Erythroblast (primary cell): Measurements from ENCODE around the gene SRPK2.

Experiments
- GATA1 ChIP-seq: IDR thresholded peaks from 2 replicates; pipeline ENCODE4 v1.6.1; 2011; ENCODE audit warnings: low read depth, mild to moderate bottlenecking, control low read depth, low read length, moderate library complexity
- POLR2A ChIP-seq: IDR thresholded peaks from 2 replicates; pipeline ENCODE4 v1.6.1; 2011; ENCODE audit warnings: mild to moderate bottlenecking, low read length

GRCh38 chr7:105198223-105198622 is 190.5 kb downstream of the SRPK2 start:
- TF ChIP-seq POLR2A (no peak), GATA1 (no peak)
